ENCODE data around the gene DPH1.

DNA sequence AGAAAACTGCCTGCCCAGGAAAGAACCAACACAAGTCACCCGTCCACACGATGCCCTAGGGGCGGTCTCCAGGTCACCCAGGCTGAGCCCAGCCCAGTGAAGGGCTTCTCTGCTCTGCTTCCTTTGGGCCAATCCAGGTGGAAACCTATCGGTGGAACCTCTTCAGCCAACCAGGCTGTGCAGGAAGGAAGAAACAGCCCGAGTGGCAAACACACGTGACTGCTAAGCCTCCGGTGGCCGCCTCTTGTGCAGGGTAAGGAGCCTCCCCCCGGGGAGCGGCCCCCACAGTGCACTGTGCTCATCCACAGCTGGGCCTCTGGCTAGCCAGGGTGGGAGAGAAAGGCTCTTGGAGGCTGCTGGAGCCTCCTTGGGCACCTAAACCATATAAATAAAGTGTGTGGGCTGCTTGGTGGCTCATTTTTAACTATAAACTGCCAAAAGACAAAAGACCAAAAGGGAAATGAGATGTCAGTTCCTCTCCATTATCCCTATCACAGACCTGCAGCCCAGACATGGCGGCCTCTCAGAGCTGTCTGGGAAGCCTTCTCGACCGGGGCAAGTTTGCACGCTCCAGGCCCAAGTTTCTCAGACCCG is 7.2 kb upstream of the DPH1 start:
- no peak for TF ChIP-seq CTCF (IDR thresholded peaks at IDR 0.05)
- TF ChIP-seq EP300 (IDR thresholded peaks at IDR 0.05), result no peak
- TF ChIP-seq POLR2A (IDR thresholded peaks at IDR 0.05), result peak in 1 of 4 donors; percentile 10
- TF ChIP-seq POLR2AphosphoS5 (IDR thresholded peaks at IDR 0.05), result no peak
